PC-3 (cell line): ENCODE results near the gene ZSWIM1. TPM values are rescaled to one million over a fixed set of nuclear protein-coding genes. Genes with fewer than 3 reads are reported as not detected.

ENCODE experiments used
- ATAC-seq: fragments of 200-7000 bp; cut with Tn5 transposase; 2 replicates; pipeline ENCODE4 v1.9.1; 2020; ENCODE audit warnings: mild to moderate bottlenecking, moderate library complexity
- BruUV-seq: library from RNA; stranded (reverse); fragments of 400-500 nt; replicated peaks from 2 replicates; lab custom pipeline; 2021; lab: Mats Ljungman, UMichigan
- CTCF ChIA-PET: fragments of 300-600 bp; sonication (Branson Sonifier 250); formaldehyde crosslinking; loops from one replicate; lab custom pipeline; 2022; ENCODE audit warnings: antibody characterized with exemption; lab: Charles Lee
- POLR2A ChIA-PET: fragments of 300-600 bp; sonication (Branson Sonifier 250); formaldehyde crosslinking; loops from one replicate; lab custom pipeline; 2022; ENCODE audit warnings: antibody characterized with exemption; ENCODE audit not compliant: unreplicated experiment; lab: Charles Lee
- DNase-seq: peaks from one replicate; pipeline ENCODE4 v3.0.0-alpha.2; 2015
- H2AFZ ChIP-seq: fragments of 300-600 bp; sonication (generic); 2 replicates; pipeline ENCODE4 v1.6.0; 2016; ENCODE audit warnings: antibody characterized with exemption, low read length
- H3F3A ChIP-seq: fragments of 300-600 bp; sonication (generic); one replicate; pipeline ENCODE4 v1.6.0; 2017; ENCODE audit warnings: antibody characterized with exemption, low read length, control low read depth, mild to moderate bottlenecking; ENCODE audit not compliant: unreplicated experiment
- H3K27ac ChIP-seq: fragments of 300-600 bp; sonication (generic); 2 replicates; pipeline ENCODE4 v1.5.1; 2016; ENCODE audit warnings: mild to moderate bottlenecking, low read length
- H3K27me3 ChIP-seq: fragments of 300-600 bp; sonication (generic); 2 replicates; pipeline ENCODE4 v1.6.1; 2016; ENCODE audit warnings: low read length, mixed read lengths
- H3K36me3 ChIP-seq: fragments of 300-600 bp; sonication (generic); 2 replicates; pipeline ENCODE4 v1.6.1; 2016; ENCODE audit warnings: low read depth, mixed run types, low read length, mixed read lengths
- H3K4me1 ChIP-seq: fragments of 300-600 bp; sonication (generic); 2 replicates; pipeline ENCODE4 v1.5.1; 2016; ENCODE audit warnings: low read length; ENCODE audit not compliant: insufficient read depth
- H3K4me2 ChIP-seq: fragments of 300-600 bp; sonication (generic); 2 replicates; pipeline ENCODE4 v1.6.0; 2016; ENCODE audit warnings: low read length
- H3K4me3 ChIP-seq: fragments of 300-600 bp; sonication (generic); 2 replicates; pipeline ENCODE4 v1.5.1; 2016; ENCODE audit warnings: mild to moderate bottlenecking, low read length, mixed read lengths
- H3K79me2 ChIP-seq: fragments of 300-600 bp; sonication (generic); 2 replicates; pipeline ENCODE4 v1.6.1; 2017; ENCODE audit warnings: low read length, mixed read lengths
- H3K9ac ChIP-seq: fragments of 300-600 bp; sonication (generic); 2 replicates; pipeline ENCODE4 v1.6.0; 2016; ENCODE audit warnings: mild to moderate bottlenecking, low read length
- H3K9me2 ChIP-seq: fragments of 300-600 bp; sonication (generic); replicated peaks from 2 replicates; pipeline ENCODE4 v1.6.1; 2016; ENCODE audit warnings: mixed run types, low read length, mixed read lengths
- H3K9me3 ChIP-seq: fragments of 300-600 bp; sonication (generic); 2 replicates; pipeline ENCODE4 v1.6.1; 2016; ENCODE audit warnings: low read length, mixed read lengths
- H4K20me1 ChIP-seq: fragments of 300-600 bp; sonication (generic); 2 replicates; pipeline ENCODE4 v1.6.1; 2016; ENCODE audit warnings: low read length, mixed read lengths
- CTCF ChIP-seq: fragments of 300-600 bp; sonication (generic); conservative IDR thresholded peaks from 2 replicates; pipeline ENCODE4 v1.5.1; 2017; ENCODE audit warnings: antibody characterized with exemption, low read depth, mild to moderate bottlenecking, low read length
- EZH2 ChIP-seq: fragments of 300-600 bp; sonication (generic); IDR thresholded peaks from one replicate; pipeline ENCODE4 v1.6.1; 2017; ENCODE audit warnings: antibody characterized with exemption, mild to moderate bottlenecking, low read length; ENCODE audit not compliant: unreplicated experiment
- EZH2phosphoT487 ChIP-seq: fragments of 300-600 bp; sonication (generic); IDR thresholded peaks from 2 replicates; pipeline ENCODE4 v1.6.1; 2018; ENCODE audit warnings: mild to moderate bottlenecking, antibody characterized with exemption, low read length, borderline replicate concordance
- intact Hi-C: fragments of 100-400 bp; cut with micrococcal nuclease; formaldehyde crosslinking; loops from 2 replicates; pipeline ENCODE4 v1.9.0; 2023
- total RNA-seq: library from RNA; depleted of rRNA; stranded (reverse); fragments of >200 nt; gene quantifications from 2 replicates; pipeline ENCODE4 v1.2.3, GENCODE V29; 2014

The ZSWIM1 gene
- total RNA-seq, 1 experiment from 2014 or later = 16.3 TPM

GRCh38 chr20:45905505-45906079 lies 24.6 kb downstream of the ZSWIM1 start:
- Histone ChIP-seq H3K9ac (peak overlapping the region; percentile 19; the same call in 1 of the 2 replicates), H3K9me2 (no peaks in the 10 kb centered on the region), H3K27me3 (no peaks in the 10 kb centered on the region), H3K27ac (peak overlapping the region; percentile 73), H3K36me3 (no peaks in the 10 kb centered on the region; the same call in 1 of the 2 replicates), H3K9me3 (no peaks in the 10 kb centered on the region), H3K4me3 (no peak overlapping the region), H2AFZ (no peak overlapping the region), H3F3A (peaks cover 4% of the 10 kb centered on the region), H4K20me1 (no peaks in the 10 kb centered on the region), H3K79me2 (no peaks in the 10 kb centered on the region), H3K4me1 (peaks cover 17% of the 10 kb centered on the region), H3K4me2 (peak overlapping the region; percentile 47)
- ChIA-PET POLR2A (interaction anchor here (0.6 to 1.0 kb wide), 4 partner anchors 15 to 560 kb away, joined by 3 to 24 read pairs (median 4); no protein-coding TSS in a partner anchor), CTCF (interaction anchor here (0.8 kb wide), 1 partner anchor 117 kb away, joined by 4 read pairs; no protein-coding TSS in a partner anchor)
- no TSS peak for BruUV-seq
- intact Hi-C loops = no loop called here
- DNase-seq (peak; percentile 99), ATAC-seq (peak; percentile 93)
- TF ChIP-seq CTCF (no peak), EZH2phosphoT487 (no peak), EZH2 (no peak)

- TF ChIP-seq CTCF (no peak), EZH2phosphoT487 (no peak), EZH2 (no peak)
- Histone ChIP-seq H3K4me2 (no peak overlapping the region), H3K9me3 (no peaks in the 10 kb centered on the region), H3K27ac (no peak overlapping the region), H3K79me2 (no peaks in the 10 kb centered on the region), H4K20me1 (no peaks in the 10 kb centered on the region), H3K4me1 (peaks cover 26% of the 10 kb centered on the region), H2AFZ (no peak overlapping the region), H3K27me3 (no peaks in the 10 kb centered on the region), H3K9ac (no peak overlapping the region), H3K4me3 (no peak overlapping the region), H3K36me3 (no peaks in the 10 kb centered on the region), H3K9me2 (no peaks in the 10 kb centered on the region), H3F3A (peaks cover 4% of the 10 kb centered on the region)
- POLR2A ChIA-PET = no interaction called here
- BruUV-seq = no TSS peak
- DNase-seq (no peak), ATAC-seq (no peak)
- intact Hi-C loops = no loop called here
- CTCF ChIA-PET = no interaction called here
Observed at GRCh38 chr20:45907219-45907948, 26.4 kb downstream of the ZSWIM1 start.

- no peaks in the 10 kb centered on the region for H3K36me3 ChIP-seq
- POLR2A ChIA-PET = no interaction called here
- CTCF ChIA-PET = no interaction called here
Observed at GRCh38 chr20:45908084-45908483, 27.1 kb downstream of the ZSWIM1 start.

More at GRCh38 chr20:45908084-45908483, 27.1 kb downstream of the ZSWIM1 start:
- Histone ChIP-seq H3K4me1 (peaks cover 26% of the 10 kb centered on the region), H2AFZ (no peak overlapping the region), H3K9ac (no peak overlapping the region), H3K79me2 (no peaks in the 10 kb centered on the region), H3K9me3 (no peaks in the 10 kb centered on the region), H3K4me2 (no peak overlapping the region), H3K4me3 (no peak overlapping the region), H3K9me2 (no peaks in the 10 kb centered on the region), H3F3A (peaks cover 4% of the 10 kb centered on the region), H4K20me1 (no peaks in the 10 kb centered on the region), H3K27ac (no peak overlapping the region), H3K27me3 (no peaks in the 10 kb centered on the region)
- DNase-seq (no peak), ATAC-seq (no peak)
- TF ChIP-seq CTCF (no peak), EZH2phosphoT487 (no peak), EZH2 (no peak)
- intact Hi-C loops = no loop called here
- no TSS peak for BruUV-seq
